Peyer's patch (tissue), 4 donors: ENCODE results near the gene RALGDS.
A peak's percentile ranks its signal among the peaks of the same experiment; 100 is the strongest.

Source experiments
- POLR2A ChIP-seq, 2 donors: fragments of 450-650 bp; IDR thresholded peaks; one replicate each; pipeline ENCODE4 v1.5.1; 2017; ENCODE audit warnings: antibody characterized with exemption in 2 of 2, mild to moderate bottlenecking in 2 of 2, moderate library complexity in 2 of 2
- TF ChIP-seq, protein P1 (sequence below), 6 experiments: fragments of 450-650 bp in 4 of 6; fragments of 200-600 bp in 2 of 6; sonication (generic) in 1 of 6; IDR thresholded peaks; one replicate each; pipeline ENCODE4 v1.5.1; 2017 to 2019; ENCODE audit warnings: antibody characterized with exemption in 6 of 6, mild to moderate bottlenecking in 3 of 6, moderate library complexity in 1 of 6

DNA sequence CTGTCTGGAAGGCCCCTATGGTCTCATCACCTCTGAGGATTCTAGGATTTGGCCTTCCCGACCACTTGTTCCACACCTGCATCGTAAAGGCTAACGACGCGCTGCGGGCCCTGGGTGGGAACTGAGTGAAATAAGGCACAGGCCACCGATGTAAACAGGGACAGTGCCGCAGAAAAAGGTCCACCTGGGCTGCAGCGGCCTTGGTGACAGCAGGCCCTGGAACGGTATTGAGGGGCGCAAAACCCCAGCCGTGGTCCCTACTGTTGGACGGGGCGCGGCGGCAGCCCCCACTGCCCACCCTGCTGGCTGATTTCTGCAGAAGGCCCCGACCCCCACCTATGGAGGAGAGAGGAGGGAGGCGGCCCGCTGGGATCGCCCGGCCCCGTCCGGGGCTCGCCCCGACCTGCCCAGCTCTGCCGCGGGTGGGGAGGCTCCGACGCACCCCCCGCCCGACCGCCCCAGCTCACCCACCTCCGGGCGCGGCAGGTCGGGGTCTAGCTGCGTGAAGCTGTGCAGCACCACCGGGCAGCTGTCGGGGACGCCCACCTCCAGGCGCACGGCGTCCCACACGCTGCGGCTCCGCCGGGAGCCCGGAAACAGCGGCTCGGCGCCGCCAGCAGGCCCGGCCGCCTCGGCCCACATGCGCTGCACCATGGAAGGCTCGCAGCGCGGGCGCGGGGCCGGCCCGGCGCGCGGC lies 391 bp downstream of the RALGDS start:
- TF ChIP-seq, protein P1, sequence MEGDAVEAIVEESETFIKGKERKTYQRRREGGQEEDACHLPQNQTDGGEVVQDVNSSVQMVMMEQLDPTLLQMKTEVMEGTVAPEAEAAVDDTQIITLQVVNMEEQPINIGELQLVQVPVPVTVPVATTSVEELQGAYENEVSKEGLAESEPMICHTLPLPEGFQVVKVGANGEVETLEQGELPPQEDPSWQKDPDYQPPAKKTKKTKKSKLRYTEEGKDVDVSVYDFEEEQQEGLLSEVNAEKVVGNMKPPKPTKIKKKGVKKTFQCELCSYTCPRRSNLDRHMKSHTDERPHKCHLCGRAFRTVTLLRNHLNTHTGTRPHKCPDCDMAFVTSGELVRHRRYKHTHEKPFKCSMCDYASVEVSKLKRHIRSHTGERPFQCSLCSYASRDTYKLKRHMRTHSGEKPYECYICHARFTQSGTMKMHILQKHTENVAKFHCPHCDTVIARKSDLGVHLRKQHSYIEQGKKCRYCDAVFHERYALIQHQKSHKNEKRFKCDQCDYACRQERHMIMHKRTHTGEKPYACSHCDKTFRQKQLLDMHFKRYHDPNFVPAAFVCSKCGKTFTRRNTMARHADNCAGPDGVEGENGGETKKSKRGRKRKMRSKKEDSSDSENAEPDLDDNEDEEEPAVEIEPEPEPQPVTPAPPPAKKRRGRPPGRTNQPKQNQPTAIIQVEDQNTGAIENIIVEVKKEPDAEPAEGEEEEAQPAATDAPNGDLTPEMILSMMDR (IDR thresholded peaks at IDR 0.05): peak in 1 of 6 experiments; percentile 5
- peak in 1 of 2 donors; percentile 63 for TF ChIP-seq POLR2A (IDR thresholded peaks at IDR 0.05)
